ENCODE measurements around the gene RELT. TPM values are rescaled to one million over a fixed set of nuclear protein-coding genes. Genes with fewer than 3 reads are reported as not detected.

Gene RELT
- total RNA-seq, 6 donors from 2014 or later, result 4.9 to 27.0 (median 19.2) TPM

- TF ChIP-seq POLR2AphosphoS5 (IDR thresholded peaks at IDR 0.05), result no peak
- peak; percentile 73 to 89 (median 86) for TF ChIP-seq CTCF (IDR thresholded peaks at IDR 0.05)
- no peaks in the 10 kb centered on the region for H3K27me3 ChIP-seq
- H3K9me3 ChIP-seq, result no peaks in the 10 kb centered on the region
- no peak overlapping the region for H3K4me3 ChIP-seq
- H3K27ac ChIP-seq, result peak overlapping the region in 1 of 4 donors; percentile 7
- peaks cover 4 to 10% (median 6%) of the 10 kb centered on the region in 4 donors for H3K4me1 ChIP-seq
- ATAC-seq (ENCODE audit: low FRiP score in 2 of 2) (peak; percentile 56 to 79), DNase-seq (peak in 1 of 2 donors; percentile 80)
- 77 to 86% methylated on average over 9 to 15 of the region's 16 CpGs for WGBS, 2 donors
- H3K36me3 ChIP-seq, result peaks cover 0 to 21% (median 11%) of the 10 kb centered on the region in 4 donors
These were observed 17.5 kb downstream of the RELT start for GRCh38 chr11:73393479-73394415.

- 95 to 97% methylated on average over 18 to 27 of the region's 34 CpGs for WGBS, 2 donors
- Histone ChIP-seq H3K4me3 (no peak overlapping the region), H3K9me3 (no peaks in the 10 kb centered on the region), H3K36me3 (peaks cover 0 to 21% (median 11%) of the 10 kb centered on the region in 4 donors), H3K4me1 (peaks cover 0 to 6% (median 3%) of the 10 kb centered on the region in 4 donors), H3K27me3 (no peaks in the 10 kb centered on the region), H3K27ac (no peak overlapping the region)
- peak in 1 of 2 donors; percentile 69 for DNase-seq
- ATAC-seq (ENCODE audit: low FRiP score in 2 of 2), result no peak
- no peak for TF ChIP-seq POLR2AphosphoS5 (IDR thresholded peaks at IDR 0.05)
- no peak for TF ChIP-seq CTCF (IDR thresholded peaks at IDR 0.05)
- no peak for TF ChIP-seq POLR2A (IDR thresholded peaks at IDR 0.05)
- TF ChIP-seq EP300 (IDR thresholded peaks at IDR 0.05), result no peak
These were observed 18.5 kb downstream of the RELT start for GRCh38 chr11:73394416-73395296.

GRCh38 chr11:73395297-73396208 is 19.4 kb downstream of the RELT start:
- 94 to 95% methylated on average over 11 to 22 of the region's 22 CpGs for WGBS, 2 donors
- Histone ChIP-seq H3K9me3 (no peaks in the 10 kb centered on the region), H3K4me3 (no peak overlapping the region), H3K36me3 (peaks cover 0 to 21% (median 10%) of the 10 kb centered on the region in 4 donors), H3K27me3 (no peaks in the 10 kb centered on the region), H3K4me1 (peaks cover 0 to 6% (median 3%) of the 10 kb centered on the region in 4 donors), H3K27ac (no peak overlapping the region)
- DNase-seq (no peak), ATAC-seq (ENCODE audit: low FRiP score in 2 of 2) (no peak)
- TF ChIP-seq CTCF (IDR thresholded peaks at IDR 0.05) (no peak), POLR2A (IDR thresholded peaks at IDR 0.05) (no peak)

DNA sequence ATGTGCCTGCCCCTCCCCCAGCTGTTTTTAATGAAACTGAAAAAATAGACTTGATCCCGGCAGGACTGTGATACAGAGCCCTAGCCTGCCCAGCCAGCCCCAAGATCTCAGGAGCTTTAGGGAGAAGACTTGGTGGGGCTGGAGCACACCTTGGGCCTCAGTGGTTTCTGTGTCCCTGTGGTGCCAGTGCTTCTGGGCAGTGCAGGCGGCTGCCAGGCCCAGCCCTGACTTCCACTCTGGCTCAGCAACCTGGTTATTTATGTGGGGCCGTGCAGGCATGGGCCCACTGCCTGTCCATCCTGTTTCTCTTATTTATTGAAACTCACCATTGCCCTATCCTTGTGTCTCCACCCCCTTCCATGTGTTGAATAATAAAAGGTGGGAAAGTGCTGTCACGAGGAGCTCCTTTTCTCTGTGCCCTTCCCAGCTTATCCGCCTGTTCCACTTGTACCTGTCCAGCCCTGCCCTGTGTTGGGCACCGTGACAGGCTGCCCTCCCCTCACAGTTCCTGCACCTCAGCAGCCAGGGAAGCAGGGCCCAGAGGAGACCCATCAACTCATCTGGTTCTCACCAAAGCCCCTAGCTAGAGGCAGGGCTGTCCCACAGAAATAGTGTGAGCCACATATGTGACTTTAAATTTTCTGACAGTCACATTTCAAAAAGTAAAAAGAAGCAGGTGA is 20.2 kb downstream of the RELT start:
- peak in 1 of 2 donors; percentile 58 for DNase-seq
- H3K36me3 ChIP-seq, result peaks cover 0 to 21% (median 8%) of the 10 kb centered on the region in 4 donors
- 72 to 80% methylated on average over 5 to 6 of the region's 6 CpGs for WGBS, 2 donors
- no peaks in the 10 kb centered on the region for H3K27me3 ChIP-seq
- ATAC-seq (ENCODE audit: low FRiP score in 2 of 2), result peak in 1 of 2 donors; percentile 4
- peaks cover 0 to 6% (median 3%) of the 10 kb centered on the region in 4 donors for H3K4me1 ChIP-seq
- H3K27ac ChIP-seq, result no peak overlapping the region
- no peaks in the 10 kb centered on the region for H3K9me3 ChIP-seq
- no peak for TF ChIP-seq POLR2A (IDR thresholded peaks at IDR 0.05)
- TF ChIP-seq POLR2AphosphoS5 (IDR thresholded peaks at IDR 0.05), result no peak
- no peak for TF ChIP-seq CTCF (IDR thresholded peaks at IDR 0.05)
- no peak for TF ChIP-seq EP300 (IDR thresholded peaks at IDR 0.05)
- no peak overlapping the region for H3K4me3 ChIP-seq

Measured in upper lobe of left lung (tissue), 6 donors.